Colon (tissue), 2 donors: ENCODE measurements around the gene HTD2.

Experiments
- FAIRE-seq: peaks from 2 replicates; lab custom pipeline; 2012; peaks lifted over from hg19 to GRCh38; lab: Jason Lieb, UNC
- donor health status: control.
- donor health status: control.

The HTD2 gene

DNA sequence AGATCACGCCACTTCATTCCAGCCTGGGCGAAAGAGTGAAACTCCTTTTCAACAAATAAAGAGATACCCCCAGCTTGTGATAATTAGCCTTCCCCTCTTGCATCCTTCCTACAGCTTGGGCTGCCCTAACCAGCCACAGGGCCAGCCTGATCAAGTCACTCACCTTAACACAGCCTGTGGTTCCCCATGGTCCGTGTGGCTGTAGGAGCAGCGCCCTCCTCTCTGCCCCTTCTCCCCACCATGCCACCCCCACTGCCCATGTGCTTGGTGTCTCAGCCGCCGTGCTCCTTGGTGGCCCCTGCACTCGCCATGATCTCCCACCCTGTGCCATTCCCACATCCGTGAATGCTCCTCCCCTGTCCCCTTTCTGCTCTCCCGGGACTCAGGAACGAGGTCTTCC lies 13.5 kb upstream of the HTD2 start:
- no peak for FAIRE-seq

DNA sequence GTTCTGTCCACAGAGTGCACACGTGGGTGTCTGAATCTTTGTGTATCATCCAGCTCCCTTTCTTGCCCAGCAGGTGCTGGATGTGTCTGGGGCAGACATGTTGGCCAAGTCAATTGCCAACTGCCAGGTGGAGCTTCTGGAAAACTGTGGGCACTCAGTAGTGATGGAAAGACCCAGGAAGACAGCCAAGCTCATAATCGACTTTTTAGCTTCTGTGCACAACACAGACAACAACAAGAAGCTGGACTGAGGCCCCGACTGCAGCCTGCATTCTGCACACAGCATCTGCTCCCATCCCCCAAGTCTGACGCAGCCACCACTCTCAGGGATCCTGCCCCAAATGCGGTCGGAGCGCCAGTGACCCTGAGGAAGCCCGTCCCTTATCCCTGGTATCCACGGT lies 12.8 kb upstream of the HTD2 start:
- no peak for FAIRE-seq

DNA sequence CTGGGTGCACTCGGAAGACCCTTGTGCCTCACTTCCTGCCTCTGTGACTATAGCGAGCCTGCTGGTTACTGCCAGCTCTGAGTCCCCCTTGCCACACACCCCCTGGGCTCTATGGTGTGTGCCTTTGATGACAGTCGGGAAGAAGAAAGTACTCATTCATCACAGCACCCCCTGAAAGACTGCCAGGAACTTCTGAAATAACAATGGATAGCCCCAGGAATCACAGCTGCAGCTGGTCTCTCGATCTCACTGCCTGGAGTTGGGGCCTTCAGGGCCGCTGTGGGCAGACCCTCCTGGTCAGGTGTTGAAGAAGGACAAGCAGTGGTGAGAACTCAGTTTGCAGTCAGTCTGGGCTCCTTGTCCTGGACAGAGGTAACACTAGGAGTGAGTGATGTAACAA lies 10.1 kb upstream of the HTD2 start:
- FAIRE-seq = no peak

DNA sequence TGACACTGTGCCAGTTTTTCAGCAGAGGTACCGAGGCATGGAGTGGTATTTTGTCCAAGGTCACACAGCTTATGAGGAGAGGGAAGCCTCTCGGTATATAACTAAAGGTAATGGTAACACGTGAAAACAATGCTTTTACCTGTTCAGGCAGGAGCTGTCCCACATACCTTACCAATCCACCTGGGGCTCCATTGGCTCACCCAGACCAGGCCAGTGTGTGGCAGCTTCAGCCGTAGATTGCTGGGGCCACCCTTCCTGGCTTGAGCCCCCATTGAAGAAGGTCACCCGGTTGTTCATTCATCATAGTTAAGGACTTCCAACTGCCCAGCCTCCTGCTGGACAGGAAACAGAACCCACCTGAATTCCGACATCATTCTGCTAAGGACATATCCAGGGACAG lies 9.5 kb upstream of the HTD2 start:
- no peak for FAIRE-seq

DNA sequence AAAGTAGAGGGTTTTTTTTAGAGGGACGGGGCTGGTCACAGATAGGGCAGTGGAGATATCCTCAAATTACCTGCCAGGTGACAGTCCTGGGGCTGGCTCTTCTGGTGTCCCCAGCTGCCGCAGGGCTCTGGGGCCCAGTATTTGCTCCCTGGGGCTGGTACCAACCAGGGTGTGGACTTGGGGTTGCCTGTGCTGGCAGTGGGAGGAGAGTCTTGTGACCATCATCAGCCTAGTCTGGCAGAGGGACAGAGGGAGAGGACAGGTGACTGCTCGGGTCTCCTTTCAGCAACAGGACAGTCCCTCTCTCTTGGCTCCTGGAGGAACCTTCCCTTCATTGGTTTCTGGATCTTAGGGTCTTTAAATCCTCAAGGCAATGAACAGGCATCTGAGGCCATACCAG lies 8.1 kb upstream of the HTD2 start:
- FAIRE-seq = no peak

DNA sequence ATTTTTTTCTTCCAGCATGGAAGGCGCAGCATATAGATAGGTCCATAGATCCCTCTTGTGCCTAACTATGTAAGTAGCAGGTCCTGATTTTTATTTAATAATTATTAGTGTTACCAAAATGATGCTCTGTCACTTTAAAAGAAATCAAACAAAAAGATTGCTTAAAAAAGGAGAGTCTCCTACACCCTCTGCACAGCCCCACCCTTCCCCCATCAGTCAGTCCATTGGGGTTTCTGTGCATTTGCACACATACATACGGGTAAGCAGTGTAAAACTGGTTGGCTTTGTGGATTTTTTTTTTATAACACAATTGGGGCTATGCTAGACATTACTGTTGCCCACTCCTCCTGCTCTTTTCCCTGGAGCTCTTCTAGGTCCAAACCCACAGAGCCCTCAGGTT lies 7.2 kb upstream of the HTD2 start:
- FAIRE-seq = no peak

DNA sequence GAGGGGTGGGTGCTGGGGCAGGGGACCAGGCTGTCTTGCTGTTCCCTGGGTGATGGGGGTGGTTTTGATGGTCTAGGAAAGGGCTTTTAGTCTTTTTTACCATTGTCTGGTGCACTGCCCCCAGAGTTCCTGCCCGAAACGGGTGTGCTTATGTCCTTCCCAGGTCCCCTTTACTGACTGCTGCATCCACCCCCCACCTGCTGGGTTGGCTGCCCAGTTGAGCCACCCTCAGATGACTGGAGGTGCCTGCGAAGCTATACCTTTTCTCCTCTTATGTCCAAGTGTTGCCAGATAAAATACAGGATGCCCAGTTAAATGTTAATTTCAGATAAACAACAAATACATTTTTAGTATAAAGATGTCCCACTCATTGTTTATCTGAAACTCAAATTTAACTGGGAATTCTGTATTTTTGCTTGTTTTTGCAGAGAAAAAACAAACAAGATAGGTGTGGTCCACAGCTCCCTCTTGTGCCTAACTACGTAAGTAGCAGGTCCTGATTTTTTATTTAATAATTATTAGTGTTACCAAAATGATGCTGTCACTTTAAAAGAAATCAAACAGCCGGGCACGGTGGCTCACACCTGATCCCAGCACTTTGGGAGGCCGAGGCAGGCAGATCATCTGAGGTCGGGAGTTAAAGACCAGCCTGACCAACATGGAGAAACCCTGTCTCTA lies 6.3 kb upstream of the HTD2 start:
- no peak for FAIRE-seq

DNA sequence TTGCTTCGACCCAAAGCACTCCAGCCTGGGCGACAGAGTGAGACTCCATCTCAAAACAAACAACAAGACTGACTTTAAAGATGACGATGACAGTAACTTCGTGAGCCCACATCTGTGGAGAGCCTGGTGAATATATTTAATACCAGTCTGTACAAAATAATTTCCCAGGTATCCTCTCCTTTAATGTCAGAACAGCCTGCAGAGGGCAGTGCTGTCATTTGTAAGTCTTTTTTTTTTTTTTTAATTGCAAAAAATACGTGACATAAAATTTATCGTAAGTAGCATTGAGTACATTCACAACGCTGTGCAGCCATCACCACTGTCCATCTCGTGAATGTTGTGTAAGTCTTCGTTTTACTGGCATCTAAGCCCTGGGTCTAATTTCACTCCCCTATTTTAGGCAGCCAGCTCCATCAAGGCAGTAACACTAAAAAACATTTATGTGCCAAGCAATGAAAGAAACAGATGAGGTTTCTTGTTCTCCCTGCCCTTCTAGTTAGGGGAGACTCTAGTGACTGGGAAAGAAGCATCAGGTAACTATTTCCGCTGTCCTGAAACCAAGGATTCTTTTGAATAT lies 1.4 kb downstream of the HTD2 start:
- no peak for FAIRE-seq

DNA sequence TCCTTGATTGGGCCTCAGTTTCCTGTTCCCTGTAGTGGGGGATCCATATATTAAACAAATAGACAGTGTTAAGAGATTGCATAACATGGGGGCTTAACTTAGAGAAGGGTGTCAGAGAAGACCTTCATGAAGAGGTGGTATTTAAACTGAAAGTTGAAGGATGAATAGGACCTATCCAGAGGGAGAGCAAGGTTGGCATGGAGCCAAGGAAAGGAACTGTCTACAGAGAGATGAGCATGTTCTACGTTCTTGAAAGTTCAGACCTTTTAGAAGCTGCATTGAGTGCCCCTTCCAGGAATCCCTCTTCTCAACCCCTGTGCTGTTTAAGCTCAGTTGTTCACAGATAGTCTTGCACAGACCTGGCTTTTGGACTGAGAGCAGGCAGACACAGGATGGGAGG lies 2.4 kb downstream of the HTD2 start:
- FAIRE-seq = no peak

DNA sequence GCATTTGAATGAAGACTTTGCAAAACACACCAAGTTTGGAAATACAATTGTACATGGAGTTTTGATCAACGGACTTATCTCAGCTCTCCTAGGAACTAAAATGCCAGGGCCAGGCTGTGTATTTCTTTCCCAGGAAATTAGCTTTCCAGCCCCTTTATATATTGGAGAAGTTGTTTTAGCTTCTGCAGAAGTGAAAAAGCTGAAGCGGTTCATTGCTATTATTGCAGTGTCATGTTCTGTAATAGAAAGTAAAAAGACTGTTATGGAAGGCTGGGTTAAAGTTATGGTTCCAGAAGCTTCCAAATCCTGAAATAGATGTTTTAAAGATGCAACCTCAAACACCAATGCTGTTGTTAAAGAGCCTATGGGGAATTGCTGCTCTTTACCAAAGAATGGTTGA lies 11.5 kb downstream of the HTD2 start:
- no peak for FAIRE-seq

DNA sequence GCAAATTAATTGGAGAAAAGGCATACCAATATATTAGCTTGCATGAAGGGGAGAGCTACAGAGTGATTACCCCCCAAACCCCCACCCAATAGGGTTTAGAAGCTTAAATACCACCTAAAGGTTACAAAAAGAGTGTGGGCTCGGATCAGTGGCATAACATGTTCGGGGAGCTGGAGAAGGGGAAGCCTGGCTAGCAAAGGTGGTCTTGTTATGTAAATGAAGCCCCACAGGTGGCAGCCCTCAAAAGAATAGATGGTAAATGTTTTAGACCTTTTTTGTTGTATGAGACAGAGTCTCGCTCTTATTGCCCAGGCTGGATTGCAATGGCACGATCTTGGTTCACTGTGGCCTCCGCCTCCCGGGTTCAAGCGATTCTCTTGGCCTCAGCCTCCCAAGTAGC lies 15.5 kb downstream of the HTD2 start:
- FAIRE-seq = no peak

DNA sequence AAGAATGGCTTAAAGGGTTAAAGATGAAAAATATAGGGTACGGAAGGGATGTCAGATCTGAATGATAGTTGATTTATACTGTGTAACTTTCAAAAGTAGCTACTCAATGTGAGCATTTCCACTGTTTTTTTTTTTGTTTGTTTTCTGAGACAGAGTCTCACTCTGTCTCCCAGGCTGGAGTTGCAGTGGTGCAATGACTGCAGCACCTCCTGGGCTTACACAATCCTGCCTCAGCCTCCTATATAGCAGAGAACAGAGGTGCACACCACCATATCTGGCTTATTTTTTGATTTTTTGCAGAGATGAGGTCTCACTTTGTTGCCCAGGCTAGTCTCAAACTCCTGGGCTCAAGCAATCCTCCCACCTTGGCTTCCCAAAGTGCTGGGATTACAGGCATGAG lies 16.5 kb downstream of the HTD2 start:
- no peak for FAIRE-seq

DNA sequence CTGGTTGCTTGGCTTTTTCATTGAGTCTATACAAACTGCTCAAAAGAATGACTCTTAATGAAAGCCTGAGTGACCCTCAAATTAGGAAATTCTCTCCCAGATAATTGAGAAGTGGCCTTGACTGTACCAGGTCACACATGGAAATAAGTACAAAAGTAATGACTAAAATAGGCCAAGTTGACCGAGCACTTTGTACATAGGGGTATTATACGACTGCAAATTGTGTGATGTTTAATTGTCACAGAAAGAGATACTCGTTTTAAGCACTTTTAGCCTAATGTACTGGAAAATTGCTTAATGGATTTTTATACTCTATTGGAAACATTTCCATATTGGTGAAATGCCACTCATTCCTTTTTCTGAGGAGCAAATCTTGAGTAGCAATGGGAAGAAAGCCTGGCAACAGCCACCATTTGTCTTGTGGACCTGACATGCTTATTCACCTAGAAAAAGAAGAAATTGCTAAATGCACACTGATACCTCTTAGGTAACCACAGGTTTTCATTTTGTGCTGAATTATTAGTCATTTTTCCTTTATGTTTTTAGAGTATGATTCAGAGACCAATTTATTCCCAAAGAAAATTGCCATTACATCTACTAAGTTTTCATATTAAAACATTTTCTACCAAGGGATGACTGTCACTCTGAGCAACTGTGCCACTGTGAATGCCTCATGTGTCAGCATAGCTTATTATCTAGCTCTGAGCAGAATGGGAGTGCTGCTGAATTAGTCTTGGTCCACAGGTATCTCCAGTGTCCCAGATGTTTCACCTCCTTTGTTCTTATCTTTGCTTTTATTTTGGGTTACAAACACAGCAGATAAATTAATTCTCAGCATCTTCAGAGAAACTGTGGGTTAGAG lies 17.4 kb downstream of the HTD2 start:
- no peak for FAIRE-seq

DNA sequence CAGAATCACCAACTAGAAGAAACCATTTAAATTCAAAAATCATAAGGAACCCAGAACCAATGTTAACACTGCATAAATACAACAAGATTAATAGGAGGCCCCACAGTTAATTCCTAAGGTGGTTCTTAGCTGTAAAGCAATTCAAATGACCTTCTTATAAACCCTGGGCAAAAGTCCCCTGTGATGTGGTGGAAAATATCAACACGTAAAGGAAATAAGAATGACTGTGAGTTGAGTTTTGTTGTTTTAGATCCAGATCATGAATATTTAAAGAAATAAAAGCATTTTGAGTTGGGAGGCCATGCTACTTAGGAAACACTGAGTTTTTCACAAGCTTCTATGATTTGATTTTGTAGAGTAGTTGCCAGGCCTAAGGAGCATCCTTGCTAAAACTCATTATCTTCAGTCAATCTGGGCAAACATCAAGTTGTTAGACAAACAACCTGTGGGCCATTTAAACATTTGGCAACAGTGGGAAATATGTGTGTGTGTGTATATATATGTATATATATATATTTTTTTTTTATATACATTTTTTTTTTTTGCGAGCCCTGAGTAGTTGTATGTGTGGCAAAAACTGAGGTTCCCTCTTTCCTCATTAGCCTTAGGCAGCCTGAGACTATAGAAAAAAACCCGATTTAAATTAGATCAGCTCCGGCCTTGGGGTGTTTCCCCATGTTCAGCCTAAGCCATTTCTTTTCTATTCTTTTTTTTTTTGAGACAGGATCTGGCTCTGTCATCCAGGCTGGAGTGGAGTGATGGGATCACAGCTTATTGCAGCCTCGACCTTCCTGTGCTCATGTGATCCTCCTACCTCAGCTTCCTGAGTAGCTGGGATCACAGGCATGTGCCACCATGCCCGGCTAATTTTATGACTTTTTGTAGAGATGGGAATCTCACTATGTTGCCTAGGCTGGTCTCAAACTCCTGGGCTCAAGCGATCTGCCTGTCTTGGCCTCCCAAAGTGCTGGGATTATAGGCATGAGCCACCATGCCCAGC lies 18.4 kb downstream of the HTD2 start:
- FAIRE-seq = no peak

DNA sequence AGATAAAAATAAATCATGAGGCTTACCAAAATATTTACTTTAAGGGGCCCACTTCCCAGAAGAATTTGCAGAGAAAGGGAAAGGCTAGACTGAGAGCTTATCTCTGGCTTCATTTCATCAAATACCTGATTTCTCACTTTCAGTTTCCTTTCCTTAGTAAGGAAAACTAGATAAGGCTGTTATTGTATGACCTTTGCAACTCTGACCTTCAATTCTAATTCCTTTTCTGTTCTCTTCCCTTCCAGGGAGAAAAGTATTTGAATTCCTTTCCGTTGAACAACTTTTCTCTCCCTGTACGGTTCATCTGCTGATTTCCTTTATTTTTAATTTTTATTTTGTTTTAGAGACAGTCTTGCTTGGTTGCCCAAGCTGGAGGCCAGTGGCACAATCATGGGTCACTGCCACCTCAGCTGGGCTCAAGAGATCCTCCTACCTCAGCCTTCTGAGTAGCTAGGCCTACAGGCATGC lies 19.2 kb downstream of the HTD2 start:
- FAIRE-seq = no peak

DNA sequence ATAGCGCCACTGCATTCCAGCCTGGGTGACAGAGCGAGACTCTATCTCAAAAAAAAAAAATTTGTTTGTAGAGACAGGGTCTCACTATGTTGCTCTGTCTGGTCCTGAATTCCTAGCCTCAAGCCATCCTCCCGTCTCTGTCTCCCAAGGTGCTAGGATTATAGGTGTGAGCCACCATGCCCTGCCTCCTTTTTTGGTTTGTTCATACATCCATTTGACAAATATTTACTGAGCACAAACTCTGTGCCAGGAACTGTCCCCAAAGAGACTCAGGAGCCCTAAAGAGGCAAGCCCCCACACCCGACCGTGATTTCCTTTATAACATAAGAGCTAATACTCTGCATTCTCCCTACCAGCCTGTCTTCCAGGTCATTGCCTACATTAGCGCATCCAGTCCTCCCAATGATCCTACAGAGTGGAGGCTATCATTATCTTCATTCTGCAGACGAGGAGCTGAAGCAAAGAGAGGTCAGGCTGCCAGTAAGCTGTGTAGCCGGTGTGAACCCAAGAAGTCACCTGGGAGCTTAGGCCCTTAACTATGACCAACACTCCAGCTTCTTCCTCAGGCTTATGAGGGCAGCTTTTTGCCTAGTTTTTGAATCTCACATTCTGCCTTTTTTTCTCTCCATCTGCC lies 20.1 kb downstream of the HTD2 start:
- FAIRE-seq = no peak

DNA sequence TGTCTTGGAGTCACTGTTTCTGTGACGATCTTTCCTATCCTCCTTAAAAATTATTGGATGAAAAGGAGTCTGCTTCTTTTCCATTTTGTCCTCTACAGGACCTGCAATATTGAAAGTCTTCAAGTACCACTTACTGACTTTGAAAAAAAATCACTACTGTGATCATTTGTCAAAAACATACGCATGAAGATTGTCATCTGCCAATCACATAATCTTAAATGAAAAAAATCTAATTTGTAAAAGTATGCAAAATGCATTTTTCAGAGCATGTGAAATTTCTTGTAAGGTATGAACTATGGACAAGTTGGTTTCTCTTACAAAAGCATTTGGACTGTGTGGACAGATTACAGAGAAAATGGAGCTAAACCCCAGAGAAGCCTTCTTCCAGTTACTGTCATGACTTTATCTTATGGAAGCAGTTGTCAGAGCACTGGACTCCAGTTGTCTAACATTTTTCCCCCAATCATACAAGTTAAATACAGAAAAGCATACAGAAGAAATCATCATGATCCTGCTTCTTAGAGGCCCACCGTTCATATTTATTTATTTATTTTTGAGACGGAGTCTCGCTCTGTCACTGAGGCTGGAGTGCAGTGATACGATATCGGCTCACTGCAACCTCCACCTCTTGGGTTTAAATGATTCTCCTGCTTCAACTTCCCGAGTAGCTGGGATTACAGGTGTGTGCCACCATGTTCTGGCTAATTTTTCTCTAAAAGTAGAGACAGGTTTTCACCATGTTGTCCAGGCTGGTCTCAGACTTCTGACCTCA lies 23.0 kb downstream of the HTD2 start:
- no peak for FAIRE-seq

DNA sequence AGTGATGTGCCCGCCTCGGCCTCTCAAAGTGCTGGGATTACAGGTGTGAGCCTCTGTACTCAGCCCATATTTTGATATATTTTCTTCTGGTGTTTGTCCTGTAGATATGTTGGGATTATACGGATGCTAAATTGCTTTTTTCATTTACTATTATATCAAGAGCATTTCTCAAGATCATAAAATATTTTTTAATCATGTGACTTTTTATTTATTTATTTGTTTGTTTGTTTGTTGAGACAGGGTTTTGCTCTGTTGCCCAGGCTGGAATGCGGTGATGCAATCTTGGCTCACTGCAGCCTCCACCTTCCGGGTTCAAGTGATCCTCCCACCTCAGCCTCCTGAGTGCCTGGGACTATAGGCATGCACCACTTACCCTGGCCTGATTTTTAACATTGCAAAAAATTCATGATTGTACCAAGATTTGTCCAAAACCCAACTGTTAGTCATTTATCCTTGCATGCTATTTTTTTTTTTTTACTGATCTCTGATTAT lies 23.6 kb downstream of the HTD2 start:
- no peak for FAIRE-seq

DNA sequence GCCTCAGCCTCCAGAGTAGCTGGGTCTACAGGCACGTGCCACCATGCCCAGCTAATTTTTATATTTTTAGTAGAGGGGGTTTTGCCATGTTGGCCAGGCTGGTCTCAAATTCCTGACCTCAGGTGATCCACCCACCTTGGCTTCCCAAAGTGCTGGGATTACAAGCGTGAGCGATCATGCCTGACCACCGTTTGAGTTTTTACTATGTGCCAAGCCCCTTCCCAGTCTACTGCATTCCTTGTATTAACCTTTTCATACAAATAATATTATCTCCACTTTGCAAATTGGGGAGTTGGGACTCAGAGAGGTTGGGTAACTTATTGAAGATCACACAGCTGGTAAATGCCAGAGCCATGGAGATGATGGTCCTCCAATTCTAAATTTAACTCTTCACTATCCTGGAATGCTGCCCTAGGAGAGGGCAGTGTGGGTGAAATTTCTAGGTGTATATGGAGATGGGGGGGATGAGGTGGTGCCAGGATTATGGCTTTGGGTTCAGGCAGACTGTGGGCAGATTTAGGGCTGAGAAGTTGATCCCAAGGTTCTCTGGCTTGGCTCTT lies 25.4 kb downstream of the HTD2 start:
- FAIRE-seq = no peak

DNA sequence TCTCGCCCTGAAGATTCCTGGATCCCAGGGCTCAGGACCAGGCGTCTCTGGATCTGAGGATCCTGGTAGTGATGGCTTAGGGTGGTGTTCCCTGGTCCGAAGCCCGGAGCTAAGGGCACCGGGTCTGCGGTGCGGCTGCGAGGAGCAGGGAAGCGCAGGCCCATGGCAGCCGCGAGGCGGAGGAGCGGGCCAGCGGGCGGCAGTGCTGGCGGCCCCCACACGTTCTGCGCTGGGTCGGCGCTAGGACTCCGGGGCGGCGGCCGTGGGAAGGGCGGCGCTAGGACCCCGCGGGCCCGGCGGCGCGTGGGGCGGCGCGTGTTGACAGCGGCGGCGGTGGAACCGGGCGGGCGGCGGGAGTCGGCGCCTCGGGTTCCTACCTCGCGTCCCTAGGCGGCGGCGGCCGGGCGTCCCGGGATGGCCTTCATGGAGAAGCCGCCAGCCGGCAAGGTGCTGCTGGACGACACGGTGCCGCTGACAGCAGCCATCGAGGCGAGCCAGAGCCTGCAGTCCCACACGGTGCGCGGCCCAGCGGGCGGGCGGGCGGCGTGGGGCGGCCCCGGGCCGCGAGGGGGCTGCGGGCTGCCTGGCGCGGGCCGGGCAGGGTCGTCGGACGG lies 26.4 kb downstream of the HTD2 start, which contains the start of gene PXK:
PXK (plus strand) TSS at position 318 of the 614 bp plus-strand sequence; CDS start at position 415, 97 bp downstream.
- no peak for FAIRE-seq
